ENCODE results near the gene FBLN2.

The FBLN2 gene

GRCh38 chr3:13605555-13605954, 56.6 kb downstream of the FBLN2 start:
- H3K4me1 ChIP-seq (ENCODE audit: control insufficient read depth, insufficient read depth, low read length), result peaks cover 30% of the 10 kb centered on the region
- no peaks in the 10 kb centered on the region for H3K9me3 ChIP-seq (ENCODE audit: control insufficient read depth, low read length)
- peaks cover 38% of the 10 kb centered on the region for H3K36me3 ChIP-seq (ENCODE audit: control insufficient read depth, insufficient read depth, low read length, severe bottlenecking)
- H3K27me3 ChIP-seq (replicated peaks; ENCODE audit: control insufficient read depth, insufficient read depth, low read length), result no peaks in the 10 kb centered on the region
- no peak for DNase-seq (ENCODE audit: low read depth)
- no peak overlapping the region for H3K9ac ChIP-seq (ENCODE audit: low read length)
- no peak overlapping the region for H3K4me3 ChIP-seq (ENCODE audit: low read length)

- no peaks in the 10 kb centered on the region for H3K27me3 ChIP-seq (replicated peaks; ENCODE audit: control insufficient read depth, insufficient read depth, low read length)
- H3K4me1 ChIP-seq (ENCODE audit: control insufficient read depth, insufficient read depth, low read length), result peaks cover 33% of the 10 kb centered on the region
- H3K36me3 ChIP-seq (ENCODE audit: control insufficient read depth, insufficient read depth, low read length, severe bottlenecking), result peaks cover 51% of the 10 kb centered on the region
- H3K9me3 ChIP-seq (ENCODE audit: control insufficient read depth, low read length), result no peaks in the 10 kb centered on the region
- peak; percentile 10 for DNase-seq (ENCODE audit: low read depth)
- H3K4me3 ChIP-seq (ENCODE audit: low read length), result peak overlapping the region; percentile 13
- H3K9ac ChIP-seq (ENCODE audit: low read length), result peak overlapping the region; percentile 50
These were observed 59.1 kb downstream of the FBLN2 start for GRCh38 chr3:13607821-13608597.

- H3K9me3 ChIP-seq (ENCODE audit: control insufficient read depth, low read length), result no peaks in the 10 kb centered on the region
These were observed 60.2 kb downstream of the FBLN2 start for GRCh38 chr3:13608969-13609725.

GRCh38 chr3:13610006-13610570, 61.2 kb downstream of the FBLN2 start:
- H3K4me3 ChIP-seq (ENCODE audit: low read length), result no peak overlapping the region
- H3K36me3 ChIP-seq (ENCODE audit: control insufficient read depth, insufficient read depth, low read length, severe bottlenecking), result peaks cover 65% of the 10 kb centered on the region
- H3K9ac ChIP-seq (ENCODE audit: low read length), result peak overlapping the region; percentile 21
- DNase-seq (ENCODE audit: low read depth), result no peak
- peaks cover 42% of the 10 kb centered on the region for H3K4me1 ChIP-seq (ENCODE audit: control insufficient read depth, insufficient read depth, low read length)
- no peaks in the 10 kb centered on the region for H3K27me3 ChIP-seq (replicated peaks; ENCODE audit: control insufficient read depth, insufficient read depth, low read length)
- no peaks in the 10 kb centered on the region for H3K9me3 ChIP-seq (ENCODE audit: control insufficient read depth, low read length)

More at GRCh38 chr3:13608969-13609725, 60.2 kb downstream of the FBLN2 start:
- peak overlapping the region; percentile 50 for H3K9ac ChIP-seq (ENCODE audit: low read length)
- no peaks in the 10 kb centered on the region for H3K27me3 ChIP-seq (replicated peaks; ENCODE audit: control insufficient read depth, insufficient read depth, low read length)
- H3K4me1 ChIP-seq (ENCODE audit: control insufficient read depth, insufficient read depth, low read length), result peaks cover 42% of the 10 kb centered on the region
- H3K4me3 ChIP-seq (ENCODE audit: low read length), result peak overlapping the region; percentile 13
- H3K36me3 ChIP-seq (ENCODE audit: control insufficient read depth, insufficient read depth, low read length, severe bottlenecking), result peaks cover 60% of the 10 kb centered on the region
- no peak for DNase-seq (ENCODE audit: low read depth)

GRCh38 chr3:13611221-13611620, 62.3 kb downstream of the FBLN2 start:
- Histone ChIP-seq H3K9ac (ENCODE audit: low read length) (no peak overlapping the region), H3K9me3 (ENCODE audit: control insufficient read depth, low read length) (no peaks in the 10 kb centered on the region), H3K36me3 (ENCODE audit: control insufficient read depth, insufficient read depth, low read length, severe bottlenecking) (peaks cover 72% of the 10 kb centered on the region), H3K4me1 (ENCODE audit: control insufficient read depth, insufficient read depth, low read length) (peaks cover 42% of the 10 kb centered on the region), H3K27me3 (replicated peaks; ENCODE audit: control insufficient read depth, insufficient read depth, low read length) (no peaks in the 10 kb centered on the region), H3K4me3 (ENCODE audit: low read length) (no peak overlapping the region)
- DNase-seq (ENCODE audit: low read depth), result no peak

- DNase-seq (ENCODE audit: low read depth), result no peak
These were observed 63.9 kb downstream of the FBLN2 start for GRCh38 chr3:13612829-13613228.

GRCh38 chr3:13613343-13614190, 64.6 kb downstream of the FBLN2 start:
- peaks cover 84% of the 10 kb centered on the region for H3K36me3 ChIP-seq (ENCODE audit: control insufficient read depth, insufficient read depth, low read length, severe bottlenecking)
- H3K27me3 ChIP-seq (replicated peaks; ENCODE audit: control insufficient read depth, insufficient read depth, low read length), result no peaks in the 10 kb centered on the region
- peak overlapping the region; percentile 70 for H3K9ac ChIP-seq (ENCODE audit: low read length)
- DNase-seq (ENCODE audit: low read depth), result no peak
- H3K4me1 ChIP-seq (ENCODE audit: control insufficient read depth, insufficient read depth, low read length), result peaks cover 28% of the 10 kb centered on the region
- H3K4me3 ChIP-seq (ENCODE audit: low read length), result no peak overlapping the region
- no peaks in the 10 kb centered on the region for H3K9me3 ChIP-seq (ENCODE audit: control insufficient read depth, low read length)

More at GRCh38 chr3:13612829-13613228, 63.9 kb downstream of the FBLN2 start:
- Histone ChIP-seq H3K4me3 (ENCODE audit: low read length) (no peak overlapping the region), H3K9me3 (ENCODE audit: control insufficient read depth, low read length) (no peaks in the 10 kb centered on the region), H3K27me3 (replicated peaks; ENCODE audit: control insufficient read depth, insufficient read depth, low read length) (no peaks in the 10 kb centered on the region), H3K36me3 (ENCODE audit: control insufficient read depth, insufficient read depth, low read length, severe bottlenecking) (peaks cover 84% of the 10 kb centered on the region), H3K4me1 (ENCODE audit: control insufficient read depth, insufficient read depth, low read length) (peaks cover 36% of the 10 kb centered on the region), H3K9ac (ENCODE audit: low read length) (peak overlapping the region; percentile 9)

- no peak for DNase-seq (ENCODE audit: low read depth)
- H3K9ac ChIP-seq (ENCODE audit: low read length), result no peak overlapping the region
These were observed 65.7 kb downstream of the FBLN2 start for GRCh38 chr3:13614607-13615006.

GRCh38 chr3:13615019-13615528, 66.1 kb downstream of the FBLN2 start:
- no peak overlapping the region for H3K4me3 ChIP-seq (ENCODE audit: low read length)
- H3K27me3 ChIP-seq (replicated peaks; ENCODE audit: control insufficient read depth, insufficient read depth, low read length), result no peaks in the 10 kb centered on the region
- H3K4me1 ChIP-seq (ENCODE audit: control insufficient read depth, insufficient read depth, low read length), result peaks cover 17% of the 10 kb centered on the region
- no peaks in the 10 kb centered on the region for H3K9me3 ChIP-seq (ENCODE audit: control insufficient read depth, low read length)
- no peak for DNase-seq (ENCODE audit: low read depth)
- peaks cover 84% of the 10 kb centered on the region for H3K36me3 ChIP-seq (ENCODE audit: control insufficient read depth, insufficient read depth, low read length, severe bottlenecking)
- H3K9ac ChIP-seq (ENCODE audit: low read length), result no peak overlapping the region

More at GRCh38 chr3:13614607-13615006, 65.7 kb downstream of the FBLN2 start:
- peaks cover 20% of the 10 kb centered on the region for H3K4me1 ChIP-seq (ENCODE audit: control insufficient read depth, insufficient read depth, low read length)
- H3K9me3 ChIP-seq (ENCODE audit: control insufficient read depth, low read length), result no peaks in the 10 kb centered on the region
- peaks cover 84% of the 10 kb centered on the region for H3K36me3 ChIP-seq (ENCODE audit: control insufficient read depth, insufficient read depth, low read length, severe bottlenecking)
- H3K4me3 ChIP-seq (ENCODE audit: low read length), result no peak overlapping the region
- no peaks in the 10 kb centered on the region for H3K27me3 ChIP-seq (replicated peaks; ENCODE audit: control insufficient read depth, insufficient read depth, low read length)

- no peak for DNase-seq (ENCODE audit: low read depth)
- Histone ChIP-seq H3K36me3 (ENCODE audit: control insufficient read depth, insufficient read depth, low read length, severe bottlenecking) (peaks cover 88% of the 10 kb centered on the region), H3K4me3 (ENCODE audit: low read length) (no peak overlapping the region)
These were observed 67.4 kb downstream of the FBLN2 start for GRCh38 chr3:13616359-13616758.

More at GRCh38 chr3:13616359-13616758, 67.4 kb downstream of the FBLN2 start:
- Histone ChIP-seq H3K4me1 (ENCODE audit: control insufficient read depth, insufficient read depth, low read length) (peaks cover 13% of the 10 kb centered on the region), H3K27me3 (replicated peaks; ENCODE audit: control insufficient read depth, insufficient read depth, low read length) (no peaks in the 10 kb centered on the region), H3K9me3 (ENCODE audit: control insufficient read depth, low read length) (no peaks in the 10 kb centered on the region), H3K9ac (ENCODE audit: low read length) (no peak overlapping the region)

Data from adipocyte (in vitro differentiated cells).